Calu3 (cell line): ENCODE measurements around the gene WNT7B. TPM values are rescaled to one million over a fixed set of nuclear protein-coding genes. Genes with fewer than 3 reads are reported as not detected.

Experiments
- BruUV-seq: library from RNA; stranded (reverse); fragments of 400-500 nt; replicated peaks from 2 replicates; lab custom pipeline; 2021; lab: Mats Ljungman, UMichigan
- CTCF ChIA-PET: fragments of 300-600 bp; sonication (Branson Sonifier 250); formaldehyde crosslinking; loops from one replicate; lab custom pipeline; 2022; ENCODE audit warnings: antibody characterized with exemption; lab: Charles Lee
- DNase-seq: peaks from one replicate; pipeline ENCODE4 v3.0.0; 2022
- H3K27ac Mint-ChIP-seq: one replicate; pipeline ENCODE4 v1.8.0; 2022; ENCODE audit warnings: mixed read lengths; ENCODE audit not compliant: unreplicated experiment
- H3K27me3 Mint-ChIP-seq: one replicate; pipeline ENCODE4 v1.8.0; 2022; ENCODE audit warnings: mixed read lengths; ENCODE audit not compliant: unreplicated experiment
- H3K36me3 Mint-ChIP-seq: one replicate; pipeline ENCODE4 v1.8.0; 2022; ENCODE audit warnings: mild to moderate bottlenecking, moderate library complexity, mixed read lengths; ENCODE audit not compliant: insufficient read depth, unreplicated experiment
- H3K4me1 Mint-ChIP-seq: one replicate; pipeline ENCODE4 v1.8.0; 2022; ENCODE audit warnings: mild to moderate bottlenecking, low read depth, mixed read lengths; ENCODE audit not compliant: unreplicated experiment
- H3K4me3 Mint-ChIP-seq: one replicate; pipeline ENCODE4 v1.8.0; 2022; ENCODE audit warnings: mild to moderate bottlenecking, low read depth, moderate library complexity, mixed read lengths; ENCODE audit not compliant: unreplicated experiment
- H3K9me3 Mint-ChIP-seq: one replicate; pipeline ENCODE4 v1.8.0; 2022; ENCODE audit warnings: low read depth, mixed read lengths; ENCODE audit not compliant: unreplicated experiment
- CTCF ChIP-seq: fragments of 200-600 bp; IDR thresholded peaks from one replicate; pipeline ENCODE4 v1.8.0; 2022; ENCODE audit warnings: antibody characterized with exemption; ENCODE audit not compliant: unreplicated experiment
- intact Hi-C: fragments of 100-400 bp; cut with micrococcal nuclease; formaldehyde crosslinking; loops from one replicate; pipeline ENCODE4 v1.10.0; 2022; ENCODE audit not compliant: unreplicated experiment
- total RNA-seq: library from RNA; stranded (reverse); gene quantifications from 2 replicates; pipeline ENCODE4 v1.2.3, GENCODE V29; 2022

Gene WNT7B
- total RNA-seq, 1 experiment from 2014 or later = 100.0 TPM

- peaks cover 19% of the 10 kb centered on the region for H3K4me1 Mint-ChIP-seq
- H3K27ac Mint-ChIP-seq = no peak overlapping the region
- intact Hi-C loops = no loop called here
- no peaks in the 10 kb centered on the region for H3K27me3 Mint-ChIP-seq
- BruUV-seq = no TSS peak
- no peak for TF ChIP-seq CTCF
- no peak overlapping the region for H3K4me3 Mint-ChIP-seq
- H3K9me3 Mint-ChIP-seq = no peaks in the 10 kb centered on the region
- CTCF ChIA-PET = interaction anchor here (1.1 kb wide), 1 partner anchor 75 kb away, joined by 3 read pairs; no protein-coding TSS in a partner anchor
- no peak for DNase-seq
- peaks cover 57% of the 10 kb centered on the region for H3K36me3 Mint-ChIP-seq
Observed at GRCh38 chr22:45938913-45939312, 38.0 kb downstream of the WNT7B start.

- Mint-ChIP-seq H3K4me3 (no peak overlapping the region), H3K27me3 (no peaks in the 10 kb centered on the region), H3K4me1 (peaks cover 27% of the 10 kb centered on the region), H3K36me3 (peaks cover 51% of the 10 kb centered on the region), H3K27ac (peak overlapping the region; percentile 54), H3K9me3 (no peaks in the 10 kb centered on the region)
- no peak for DNase-seq
- TF ChIP-seq CTCF = no peak
- intact Hi-C loops = no loop called here
- BruUV-seq = no TSS peak
- CTCF ChIA-PET = no interaction called here
Observed at GRCh38 chr22:45937960-45938359, 39.0 kb downstream of the WNT7B start.

GRCh38 chr22:45935573-45935972 is 41.4 kb downstream of the WNT7B start:
- CTCF ChIA-PET = interaction anchor here (1.6 kb wide), 1 partner anchor 24 kb away, joined by 4 read pairs; no protein-coding TSS in a partner anchor
- no peaks in the 10 kb centered on the region for H3K9me3 Mint-ChIP-seq
- peaks cover 54% of the 10 kb centered on the region for H3K36me3 Mint-ChIP-seq
- H3K4me3 Mint-ChIP-seq = peak overlapping the region; percentile 66
- TF ChIP-seq CTCF = no peak
- no peak for DNase-seq
- no TSS peak for BruUV-seq
- H3K4me1 Mint-ChIP-seq = peaks cover 27% of the 10 kb centered on the region
- H3K27ac Mint-ChIP-seq = peak overlapping the region; percentile 83
- H3K27me3 Mint-ChIP-seq = no peaks in the 10 kb centered on the region
- intact Hi-C loops = no loop called here

GRCh38 chr22:45934659-45935341 is 42.2 kb downstream of the WNT7B start:
- CTCF ChIA-PET = interaction anchor here (1.6 kb wide), 1 partner anchor 23 kb away, joined by 4 read pairs; no protein-coding TSS in a partner anchor
- Mint-ChIP-seq H3K4me1 (peaks cover 27% of the 10 kb centered on the region), H3K4me3 (peak overlapping the region; percentile 66), H3K27me3 (no peaks in the 10 kb centered on the region), H3K9me3 (no peaks in the 10 kb centered on the region), H3K27ac (peak overlapping the region; percentile 83), H3K36me3 (peaks cover 50% of the 10 kb centered on the region)
- intact Hi-C loops = no loop called here
- TF ChIP-seq CTCF = no peak
- BruUV-seq = no TSS peak
- peak; percentile 85 for DNase-seq
